Ishikawa (cell line): ENCODE results near the gene MRPL41.
A peak's percentile ranks its signal among the peaks of the same experiment; 100 is the strongest.

Experiments used
- CEBPB ChIP-seq: IDR thresholded peaks from 2 replicates; pipeline ENCODE4 v1.6.1; 2012
- CREB1 ChIP-seq: IDR thresholded peaks from 2 replicates; pipeline ENCODE4 v1.6.1; 2012; ENCODE audit warnings: low read depth
- EGR1 ChIP-seq: IDR thresholded peaks from 2 replicates; pipeline ENCODE4 v1.6.1; 2012
- EP300 ChIP-seq: IDR thresholded peaks from 2 replicates; pipeline ENCODE4 v1.6.1; 2012; ENCODE audit warnings: borderline replicate concordance
- FOXM1 ChIP-seq: IDR thresholded peaks from 2 replicates; pipeline ENCODE4 v1.6.1; 2012; ENCODE audit warnings: low read depth, borderline replicate concordance
- MAX ChIP-seq: IDR thresholded peaks from 2 replicates; pipeline ENCODE4 v1.6.1; 2012
- NFIC ChIP-seq: IDR thresholded peaks from 2 replicates; pipeline ENCODE4 v1.6.1; 2012
- RAD21 ChIP-seq: IDR thresholded peaks from 2 replicates; pipeline ENCODE4 v1.6.1; 2012; ENCODE audit warnings: low read depth
- REST ChIP-seq: IDR thresholded peaks from 2 replicates; pipeline ENCODE4 v1.6.1; 2012; ENCODE audit warnings: low read depth, mild to moderate bottlenecking
- TAF1 ChIP-seq: IDR thresholded peaks from 2 replicates; pipeline ENCODE4 v1.6.1; 2012; ENCODE audit warnings: low read depth, mild to moderate bottlenecking
- TCF12 ChIP-seq: IDR thresholded peaks from 2 replicates; pipeline ENCODE4 v1.6.1; 2012; ENCODE audit warnings: low read depth
- TEAD4 ChIP-seq: IDR thresholded peaks from 2 replicates; pipeline ENCODE4 v1.6.1; 2012
- USF1 ChIP-seq: IDR thresholded peaks from 2 replicates; pipeline ENCODE4 v1.6.1; 2012
- YY1 ChIP-seq: IDR thresholded peaks from 2 replicates; pipeline ENCODE4 v1.6.1; 2012; ENCODE audit warnings: low read depth
- ZBTB7A ChIP-seq: IDR thresholded peaks from 2 replicates; pipeline ENCODE4 v1.6.1; 2012; ENCODE audit warnings: low read depth

MRPL41 gene

GRCh38 chr9:137551264-137552021 is at the start of gene MRPL41:
Gene MRPL41 (plus strand): TSS chr9:137551879. CDS start chr9:137552082, 203 bp downstream.
- TF ChIP-seq MAX (peak; percentile 57), TEAD4 (no peak), NFIC (no peak), FOXM1 (no peak), CEBPB (no peak), ZBTB7A (peak; percentile 94), CREB1 (no peak), YY1 (no peak), REST (no peak), TAF1 (peak; percentile 78; the same call in 1 of the 2 replicates), USF1 (no peak), RAD21 (peak; percentile 19; the same call in 1 of the 2 replicates), TCF12 (no peak; the same call in 1 of the 2 replicates), EP300 (no peak), EGR1 (no peak)

GRCh38 chr9:137502008-137502911 is 49.4 kb upstream of the MRPL41 start:
- TF ChIP-seq FOXM1 (no peak), TEAD4 (no peak), YY1 (no peak), CREB1 (no peak), NFIC (no peak), USF1 (no peak), EP300 (no peak), TCF12 (no peak), EGR1 (no peak), RAD21 (no peak), MAX (no peak), REST (no peak), ZBTB7A (no peak), CEBPB (no peak), TAF1 (no peak)

- TF ChIP-seq FOXM1, result no peak
- no peak for TF ChIP-seq CREB1
- TF ChIP-seq RAD21, result no peak
- TF ChIP-seq TEAD4, result no peak
- TF ChIP-seq ZBTB7A, result no peak
- TF ChIP-seq EP300, result no peak
- TF ChIP-seq NFIC, result no peak
- TF ChIP-seq REST, result no peak
- TF ChIP-seq TCF12, result no peak
- TF ChIP-seq MAX, result no peak
- no peak for TF ChIP-seq YY1
- no peak for TF ChIP-seq USF1
Observed at GRCh38 chr9:137504432-137504777, 47.3 kb upstream of the MRPL41 start.
